HG02588 (cell line): Measurements from ENCODE around the gene GRN.
"Not testable (repeated sequence)": the region's sequence is repeated elsewhere in the genome, so short reads cannot be mapped to it uniquely, and the experiment has no call there.

Experiments used
- ATAC-seq: cut with Tn5 transposase; IDR thresholded peaks from one replicate; pipeline ENCODE4 v1.9.1; 2021; ENCODE audit warnings: mild to moderate bottlenecking, moderate library complexity; ENCODE audit not compliant: unreplicated experiment

GRN gene

DNA sequence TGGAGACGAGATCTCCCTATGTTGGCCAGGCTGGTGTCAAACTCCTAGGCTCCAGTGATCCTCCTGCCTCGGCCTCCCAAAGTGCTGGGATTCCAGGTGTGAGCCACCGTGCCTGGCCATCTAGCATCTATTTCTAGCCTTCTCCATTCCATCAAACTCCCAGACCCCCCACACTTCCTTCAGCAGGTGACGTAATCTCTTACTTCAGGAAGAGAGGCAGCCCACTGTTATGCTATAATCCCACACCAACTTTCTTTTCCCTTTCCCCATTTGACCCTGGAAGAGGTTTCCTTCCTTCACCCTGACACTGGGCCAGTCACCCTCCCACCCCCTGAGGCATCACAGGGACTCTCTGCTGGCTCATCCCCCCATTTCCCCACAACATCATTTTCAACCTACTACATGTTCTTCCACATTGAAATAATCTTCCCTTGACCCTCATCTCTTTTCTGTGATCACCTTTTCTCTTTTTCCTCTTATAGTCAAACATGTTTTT lies 36.8 kb downstream of the GRN start:
- no peak for ATAC-seq

- ATAC-seq: no peak
These were observed 37.8 kb downstream of the GRN start for GRCh38 chr17:44382917-44383316.

DNA sequence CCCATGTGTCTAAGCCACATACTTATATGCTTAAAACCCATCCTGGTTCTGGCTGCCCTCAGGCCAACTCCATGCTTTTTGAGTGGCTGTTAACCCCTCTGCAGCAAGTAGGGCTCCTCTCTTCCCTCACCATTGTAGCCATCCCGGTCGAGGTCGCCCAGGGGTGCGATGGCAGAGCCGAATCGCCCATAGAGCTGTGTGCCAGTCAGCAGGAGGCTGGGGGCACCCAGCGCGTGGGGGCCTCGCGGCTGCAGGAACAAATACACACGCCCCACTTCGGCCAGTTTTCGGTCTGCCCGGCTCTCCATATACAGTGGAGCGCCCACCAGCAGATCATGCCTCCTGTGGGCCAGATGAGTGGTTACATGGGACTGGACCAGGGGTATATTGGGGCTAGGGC lies 38.3 kb downstream of the GRN start:
- no peak for ATAC-seq

DNA sequence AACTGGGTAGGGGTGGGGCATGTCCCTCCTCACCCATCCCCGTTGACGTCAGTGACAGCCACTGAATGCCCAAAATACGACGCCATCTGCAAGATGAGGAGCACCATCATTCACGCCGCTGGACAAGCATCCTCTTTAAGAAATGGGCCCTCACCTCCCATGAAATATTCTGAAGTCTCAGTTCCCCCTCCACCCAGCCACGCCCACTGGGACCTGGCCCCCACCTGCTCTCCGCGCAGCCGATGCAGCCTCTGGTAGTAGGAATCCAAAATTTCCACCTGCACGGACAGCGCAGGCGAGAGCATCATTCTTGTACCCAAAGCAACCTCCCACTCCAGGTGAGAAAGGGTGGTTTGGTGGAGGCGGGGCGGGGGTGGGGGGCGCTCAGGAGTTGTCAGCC lies 38.8 kb downstream of the GRN start:
- ATAC-seq: no peak

GRCh38 chr17:44384281-44384822 lies 39.2 kb downstream of the GRN start:
- ATAC-seq: no peak

GRCh38 chr17:44384823-44385286 lies 39.8 kb downstream of the GRN start:
- ATAC-seq: no peak

DNA sequence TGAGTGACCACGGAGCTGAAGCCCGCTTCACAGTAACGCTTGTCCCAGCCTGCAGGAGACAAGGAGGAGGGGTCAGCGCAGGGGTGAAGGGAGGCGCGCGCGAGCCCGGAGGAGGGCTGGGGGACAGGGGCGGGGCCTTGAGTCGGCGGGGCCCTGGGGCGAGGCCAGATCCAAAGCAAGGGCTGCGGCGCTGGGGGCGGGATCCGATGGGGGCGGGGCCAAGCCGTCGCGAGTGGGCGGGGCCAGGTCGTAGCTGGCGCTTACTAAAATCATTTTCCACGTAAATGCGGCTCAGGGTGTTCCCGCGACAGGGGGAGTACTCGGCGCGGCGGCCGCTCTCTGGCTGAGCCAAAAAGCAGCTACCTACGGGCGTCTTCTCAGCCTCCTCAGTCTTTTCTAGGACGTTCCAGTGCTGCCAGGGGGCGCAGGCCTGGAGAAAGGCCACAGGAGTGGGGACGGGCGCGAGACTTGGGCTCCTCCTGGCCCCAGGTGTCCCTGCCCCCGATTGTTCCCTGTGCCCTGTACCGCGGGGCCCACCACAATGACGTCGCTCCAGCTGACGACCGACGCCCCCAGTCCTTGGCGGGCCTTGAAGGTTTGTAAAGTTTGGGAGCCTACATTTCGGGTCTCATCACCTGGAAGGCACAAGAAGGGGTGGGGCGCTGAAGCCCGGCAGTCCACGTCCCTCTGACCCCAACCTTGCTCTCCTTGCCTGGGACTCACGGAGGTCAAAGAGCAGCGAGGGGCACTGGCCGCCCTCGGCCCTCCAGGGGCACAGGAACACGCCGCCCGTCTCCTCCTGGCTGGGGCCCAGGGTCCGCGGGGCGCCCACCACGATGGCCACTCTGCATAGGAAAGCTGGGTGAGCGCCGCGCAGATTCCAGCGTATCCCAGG lies 40.4 kb downstream of the GRN start:
- ATAC-seq: no peak

DNA sequence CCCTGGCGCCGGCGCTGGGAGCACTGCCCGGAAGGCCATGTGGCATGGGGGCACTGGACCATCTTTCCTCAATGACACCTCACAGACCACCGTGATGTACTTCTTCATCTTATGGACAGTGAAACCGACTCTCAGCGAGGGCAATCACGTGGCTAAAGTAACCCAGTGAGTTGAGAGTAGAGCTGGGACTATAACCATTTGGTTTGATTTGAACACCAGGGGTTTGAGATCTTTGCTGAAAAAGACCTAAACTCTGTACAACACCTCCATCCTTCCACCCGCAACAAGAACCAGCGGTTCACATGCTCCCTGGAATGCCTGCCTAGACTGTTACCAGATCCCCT lies 41.1 kb downstream of the GRN start:
- ATAC-seq: no peak

DNA sequence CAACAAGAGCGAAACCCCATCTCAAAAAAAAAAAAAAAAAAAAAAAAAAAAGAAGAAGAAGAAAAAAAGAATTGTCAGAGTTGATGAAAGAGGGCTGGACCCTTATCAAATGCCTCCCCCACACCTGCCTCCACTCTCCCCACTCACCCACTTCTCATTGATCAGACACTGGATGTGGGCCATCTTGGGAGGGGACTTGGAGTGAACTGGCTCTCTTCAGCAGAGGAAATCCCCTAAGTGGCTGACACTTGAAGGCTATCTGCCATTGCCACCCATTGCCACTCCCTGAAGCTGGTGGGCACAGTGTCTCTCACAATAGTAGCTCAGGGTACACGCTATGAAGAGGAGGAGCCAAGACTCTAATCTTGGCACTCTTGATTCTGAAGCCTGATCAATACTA lies 42.7 kb downstream of the GRN start:
- no peak for ATAC-seq

GRCh38 chr17:44389281-44389680 lies 44.2 kb downstream of the GRN start, which contains the start of gene ITGA2B:
Gene ITGA2B (minus strand): TSS chr17:44389649. CDS start chr17:44389473, 176 bp downstream.
- no peak for ATAC-seq

GRCh38 chr17:44389723-44390202 lies 44.7 kb downstream of the GRN start:
- ATAC-seq: no peak

DNA sequence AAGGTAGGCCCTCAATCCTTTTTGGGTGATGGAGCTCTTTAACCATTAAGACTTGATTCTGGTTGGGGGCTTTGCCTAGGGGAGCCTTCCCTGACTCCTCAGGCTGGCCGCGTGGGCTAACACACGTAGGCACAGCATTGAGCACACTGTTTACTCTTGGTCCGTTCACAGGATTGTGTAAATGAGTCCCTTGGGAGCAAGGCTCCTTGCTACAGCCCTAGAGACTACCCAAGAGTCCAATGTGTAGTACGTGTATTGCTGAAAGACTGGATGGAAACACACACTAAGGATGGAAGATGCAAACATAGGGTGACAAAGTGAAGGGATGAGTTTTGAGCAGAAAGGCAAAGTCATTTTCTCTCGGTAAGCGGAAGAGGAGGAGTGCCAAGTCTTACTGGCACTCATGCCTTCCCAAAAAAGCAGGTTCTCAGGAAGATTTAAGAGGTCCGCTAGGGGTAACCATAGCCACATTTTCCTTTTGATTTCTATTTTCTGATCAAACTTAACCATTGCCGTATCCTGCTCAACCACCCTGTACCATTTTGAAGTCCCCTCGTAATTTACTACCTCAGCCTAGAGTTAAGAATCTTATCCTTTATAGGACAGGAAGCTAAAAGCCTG lies 45.3 kb downstream of the GRN start:
- ATAC-seq: no peak

DNA sequence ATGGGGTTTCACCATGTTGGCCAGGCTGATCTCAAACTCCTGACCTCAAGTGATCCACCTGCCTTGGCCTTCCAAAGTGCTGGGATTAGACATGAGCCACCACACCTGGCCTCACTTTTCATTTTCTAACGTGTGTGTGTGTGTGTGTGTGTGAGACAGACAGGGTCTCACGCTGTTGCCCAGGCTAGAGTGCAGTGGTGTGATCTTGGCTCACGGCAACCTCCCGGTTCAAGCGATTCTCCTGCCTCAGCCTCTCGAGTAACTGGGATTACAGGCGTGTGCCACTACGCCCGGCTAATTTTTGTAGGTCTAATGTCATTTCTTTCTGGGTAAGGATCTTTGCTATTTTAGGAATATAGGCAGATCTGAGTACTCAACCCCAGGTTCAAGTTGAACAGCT lies 49.0 kb downstream of the GRN start:
- ATAC-seq: not testable (repeated sequence)

GRCh38 chr17:44394833-44395232 lies 49.7 kb downstream of the GRN start:
- ATAC-seq: no peak

DNA sequence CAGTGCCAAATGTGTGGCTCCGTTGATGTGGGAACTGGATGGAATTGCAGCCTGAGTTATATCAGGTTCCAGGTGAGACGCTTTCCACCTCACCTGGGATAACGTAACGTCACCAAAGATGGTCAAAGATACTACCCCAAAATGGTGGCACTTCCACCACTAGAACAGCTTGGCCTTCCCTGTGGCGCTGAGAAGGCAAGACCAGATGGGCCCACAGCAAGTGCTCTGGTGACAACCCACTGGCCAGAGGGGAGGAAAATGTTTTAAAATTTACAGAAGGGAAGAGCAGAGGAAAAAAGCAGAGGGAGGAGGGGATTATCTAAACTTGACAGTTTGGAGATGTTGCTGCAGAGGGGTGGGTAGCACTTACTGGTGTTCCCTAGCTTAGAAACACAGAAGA lies 51.8 kb downstream of the GRN start:
- ATAC-seq: no peak

- ATAC-seq: no peak
These were observed 52.7 kb downstream of the GRN start for GRCh38 chr17:44397479-44398440.

GRCh38 chr17:44398692-44399691 lies 53.9 kb downstream of the GRN start:
- ATAC-seq: no peak

GRCh38 chr17:44400226-44400847 lies 55.2 kb downstream of the GRN start:
- ATAC-seq: no peak
